ENCODE data around the gene GPR107.

GPR107 gene

GRCh38 chr9:130028493-130029222 lies 25.0 kb upstream of the GPR107 start:
- DNase-seq, result no peak

GRCh38 chr9:130029223-130029973 lies 24.3 kb upstream of the GPR107 start:
- DNase-seq, result peak; percentile 68

- peak; percentile 24 for DNase-seq
Measured at GRCh38 chr9:130030651-130031127, 23.0 kb upstream of the GPR107 start.

- DNase-seq, result peak; percentile 61
Measured at GRCh38 chr9:130034570-130034969, 19.1 kb upstream of the GPR107 start.

- no peak for DNase-seq
Measured at GRCh38 chr9:130036099-130036498, 17.6 kb upstream of the GPR107 start.

- DNase-seq, result peak; percentile 58
Measured at GRCh38 chr9:130039528-130040147, 14.1 kb upstream of the GPR107 start.

- DNase-seq, result peak; percentile 56
Measured at GRCh38 chr9:130040984-130041647, 12.6 kb upstream of the GPR107 start.

- DNase-seq, result no peak
Measured at GRCh38 chr9:130041648-130042405, 11.9 kb upstream of the GPR107 start.

GRCh38 chr9:130042406-130042884 lies 11.3 kb upstream of the GPR107 start:
- DNase-seq, result peak; percentile 79

- peak; percentile 91 for DNase-seq
Measured at GRCh38 chr9:130042885-130043653, 10.6 kb upstream of the GPR107 start, which contains the start of gene FNBP1. Gene FNBP1, minus strand, starts transcription at chr9:130043189. Its CDS starts 214 bp downstream, at chr9:130042975.

GRCh38 chr9:130043654-130044623 lies 9.8 kb upstream of the GPR107 start:
- peak; percentile 49 for DNase-seq

- DNase-seq, result peak; percentile 28
Measured at GRCh38 chr9:130045725-130046450, 7.8 kb upstream of the GPR107 start.

GRCh38 chr9:130049431-130050210 lies 4.1 kb upstream of the GPR107 start:
- DNase-seq, result no peak

- DNase-seq, result no peak
Measured at GRCh38 chr9:130050462-130050861, 3.2 kb upstream of the GPR107 start.

GRCh38 chr9:130051855-130052254 lies 1.9 kb upstream of the GPR107 start:
- DNase-seq, result no peak

- no peak for DNase-seq
Measured at GRCh38 chr9:130053109-130053503, 600 bp upstream of the GPR107 start.

GRCh38 chr9:130054325-130054786 lies 650 bp downstream of the GPR107 start:
- no peak for DNase-seq

- DNase-seq, result no peak
Measured at GRCh38 chr9:130054820-130055219, 1.1 kb downstream of the GPR107 start.

All from activated CD8-positive, alpha-beta memory T cell treated with anti-CD3 and anti-CD28 coated beads for 24 hours (primary cell).